ENCODE results near the gene AOC3. TPM values are rescaled to one million over a fixed set of nuclear protein-coding genes. Genes with fewer than 3 reads are reported as not detected.
"Not testable (repeated sequence)": the region's sequence is repeated elsewhere in the genome, so short reads cannot be mapped to it uniquely, and the experiment has no call there.

The AOC3 gene
- total RNA-seq, 1 donor from 2014 or later: 36.5 TPM

- peaks cover 10% of the 10 kb centered on the region for H3K27me3 Mint-ChIP-seq (ENCODE audit: unreplicated experiment)
These were observed 33.0 kb downstream of the AOC3 start for GRCh38 chr17:42883802-42884558.

GRCh38 chr17:42885806-42886205 is 34.8 kb downstream of the AOC3 start:
- peaks cover 18% of the 10 kb centered on the region for H3K4me1 Mint-ChIP-seq (ENCODE audit: unreplicated experiment)
- not testable (repeated sequence) for H3K9me3 Mint-ChIP-seq (ENCODE audit: unreplicated experiment); H3K27me3 Mint-ChIP-seq (ENCODE audit: unreplicated experiment); H3K36me3 Mint-ChIP-seq (ENCODE audit: low read depth, unreplicated experiment); H3K4me3 Mint-ChIP-seq (ENCODE audit: unreplicated experiment); DNase-seq (ENCODE audit: low spot score); H3K27ac Mint-ChIP-seq (ENCODE audit: unreplicated experiment)

More at GRCh38 chr17:42883802-42884558, 33.0 kb downstream of the AOC3 start:
- Mint-ChIP-seq H3K27ac (ENCODE audit: unreplicated experiment) (no peak overlapping the region), H3K9me3 (ENCODE audit: unreplicated experiment) (no peaks in the 10 kb centered on the region), H3K36me3 (ENCODE audit: low read depth, unreplicated experiment) (no peaks in the 10 kb centered on the region), H3K4me3 (ENCODE audit: unreplicated experiment) (no peak overlapping the region), H3K4me1 (ENCODE audit: unreplicated experiment) (peaks cover 14% of the 10 kb centered on the region)
- TF ChIP-seq CTCF (IDR thresholded peaks at IDR 0.05; ENCODE audit: unreplicated experiment): no peak
- DNase-seq (ENCODE audit: low spot score): no peak

GRCh38 chr17:42886283-42887176 is 35.5 kb downstream of the AOC3 start:
- Mint-ChIP-seq H3K9me3 (ENCODE audit: unreplicated experiment) (no peaks in the 10 kb centered on the region), H3K36me3 (ENCODE audit: low read depth, unreplicated experiment) (no peaks in the 10 kb centered on the region), H3K27ac (ENCODE audit: unreplicated experiment) (peak overlapping the region; percentile 28), H3K4me3 (ENCODE audit: unreplicated experiment) (peak overlapping the region; percentile 5), H3K4me1 (ENCODE audit: unreplicated experiment) (peaks cover 22% of the 10 kb centered on the region), H3K27me3 (ENCODE audit: unreplicated experiment) (peaks cover 5% of the 10 kb centered on the region)
- DNase-seq (ENCODE audit: low spot score): no peak
- no peak for TF ChIP-seq CTCF (IDR thresholded peaks at IDR 0.05; ENCODE audit: unreplicated experiment)

GRCh38 chr17:42889809-42890208 is 38.8 kb downstream of the AOC3 start:
- TF ChIP-seq CTCF (IDR thresholded peaks at IDR 0.05; ENCODE audit: unreplicated experiment): no peak

GRCh38 chr17:42891539-42892152 is 40.6 kb downstream of the AOC3 start:
- Mint-ChIP-seq H3K27me3 (ENCODE audit: unreplicated experiment) (peaks cover 4% of the 10 kb centered on the region), H3K36me3 (ENCODE audit: low read depth, unreplicated experiment) (no peaks in the 10 kb centered on the region), H3K4me3 (ENCODE audit: unreplicated experiment) (no peak overlapping the region), H3K27ac (ENCODE audit: unreplicated experiment) (peak overlapping the region; percentile 75), H3K4me1 (ENCODE audit: unreplicated experiment) (peaks cover 42% of the 10 kb centered on the region), H3K9me3 (ENCODE audit: unreplicated experiment) (no peaks in the 10 kb centered on the region)
- no peak for TF ChIP-seq CTCF (IDR thresholded peaks at IDR 0.05; ENCODE audit: unreplicated experiment)
- DNase-seq (ENCODE audit: low spot score): no peak

More at GRCh38 chr17:42889809-42890208, 38.8 kb downstream of the AOC3 start:
- Mint-ChIP-seq H3K27me3 (ENCODE audit: unreplicated experiment) (peaks cover 2% of the 10 kb centered on the region), H3K4me3 (ENCODE audit: unreplicated experiment) (no peak overlapping the region), H3K27ac (ENCODE audit: unreplicated experiment) (no peak overlapping the region), H3K9me3 (ENCODE audit: unreplicated experiment) (no peaks in the 10 kb centered on the region), H3K4me1 (ENCODE audit: unreplicated experiment) (peaks cover 47% of the 10 kb centered on the region), H3K36me3 (ENCODE audit: low read depth, unreplicated experiment) (no peaks in the 10 kb centered on the region)
- no peak for DNase-seq (ENCODE audit: low spot score)
